ENCODE measurements around the gene SLC23A1. TPM values are rescaled to one million over a fixed set of nuclear protein-coding genes. Genes with fewer than 3 reads are reported as not detected.

Gene SLC23A1
- total and polyA plus RNA-seq, 2 of the 13 experiments (the other 11 are each of a cell fraction or from before 2014, with no cell fraction given): 6.0 to 6.6 TPM

- H2AFZ ChIP-seq (ENCODE audit: low read length): no peak overlapping the region
- WGBS (ENCODE audit: low lambda C conversion rate): 96% methylated on average over 6 of the region's 6 CpGs
- ATAC-seq (no peak), DNase-seq (ENCODE audit: low spot score) (no peak), FAIRE-seq (no peak)
- CTCF ChIA-PET (ENCODE audit: low intra/inter-chr PET ratio, low total read pairs): no interaction called here
- H3K27me3 ChIP-seq (ENCODE audit: control insufficient read depth in 1 of 2, insufficient read depth in 2 of 2, low read length in 2 of 2): no peaks in the 10 kb centered on the region
- no peaks in the 10 kb centered on the region for H3K4me1 ChIP-seq (ENCODE audit: insufficient read depth, low read length)
- no peak overlapping the region for H3K9ac ChIP-seq (ENCODE audit: insufficient read depth, low read depth, low read length)
- intact Hi-C loops (cut with micrococcal nuclease; ENCODE audit: unreplicated experiment): no loop called here
- TF ChIP-seq RBM22 (optimal IDR thresholded peaks at IDR 0.05; ENCODE audit: low read length) (peak; percentile 1), ZNF792 (CRISPR knock-in tag; IDR thresholded peaks at IDR 0.05) (no peak)
- H3K4me2 ChIP-seq (ENCODE audit: low read depth, low read length): no peak overlapping the region
- peaks cover 49% of the 10 kb centered on the region for H4K20me1 ChIP-seq (ENCODE audit: insufficient read depth, low read length)
- in situ Hi-C loops (cut with HindIII; ENCODE audit: extremely low pct_ligation_motif_present, low pct_unique_long_range_greater_than_20kb): no loop called here
- H3K36me3 ChIP-seq (replicated peaks in 1 of 2; ENCODE audit: control insufficient read depth in 1 of 2, insufficient read depth in 2 of 2, low read length in 2 of 2): peaks cover 12 to 42% of the 10 kb centered on the region in 2 experiments
- no peak overlapping the region for H3K4me3 ChIP-seq (replicated peaks in 1 of 3; ENCODE audit: insufficient read depth in 1 of 3, low read depth in 2 of 3, low read length in 3 of 3)
- no peaks in the 10 kb centered on the region for H3K9me3 ChIP-seq (ENCODE audit: low read length)
- H3K27ac ChIP-seq (ENCODE audit: extremely low read length, insufficient read depth, low read length): no peak overlapping the region
- peaks cover 48% of the 10 kb centered on the region for H3K79me2 ChIP-seq (ENCODE audit: insufficient read depth, low read length)
- no TSS peak for BruUV-seq (replicated peaks)
- POLR2A ChIA-PET: interaction anchor here (0.7 kb wide), 1 partner anchor 17 kb away, joined by 4 read pairs; no protein-coding TSS in a partner anchor
Measured at GRCh38 chr5:139361835-139362429, 21.2 kb downstream of the SLC23A1 start.

GRCh38 chr5:139360384-139360783, 22.7 kb downstream of the SLC23A1 start:
- BruUV-seq (replicated peaks): no TSS peak
- Histone ChIP-seq H3K4me3 (replicated peaks in 1 of 3; ENCODE audit: insufficient read depth in 1 of 3, low read depth in 2 of 3, low read length in 3 of 3) (no peak overlapping the region), H2AFZ (ENCODE audit: low read length) (no peak overlapping the region), H3K79me2 (ENCODE audit: insufficient read depth, low read length) (peaks cover 61% of the 10 kb centered on the region), H3K4me2 (ENCODE audit: low read depth, low read length) (no peak overlapping the region), H3K36me3 (replicated peaks in 1 of 2; ENCODE audit: control insufficient read depth in 1 of 2, insufficient read depth in 2 of 2, low read length in 2 of 2) (peaks cover 3 to 28% of the 10 kb centered on the region in 2 experiments), H3K9me3 (ENCODE audit: low read length) (no peaks in the 10 kb centered on the region), H3K4me1 (ENCODE audit: insufficient read depth, low read length) (no peaks in the 10 kb centered on the region), H3K9ac (ENCODE audit: insufficient read depth, low read depth, low read length) (no peak overlapping the region), H4K20me1 (ENCODE audit: insufficient read depth, low read length) (peaks cover 59% of the 10 kb centered on the region), H3K27ac (ENCODE audit: extremely low read length, insufficient read depth, low read length) (no peak overlapping the region), H3K27me3 (ENCODE audit: control insufficient read depth in 1 of 2, insufficient read depth in 2 of 2, low read length in 2 of 2) (no peaks in the 10 kb centered on the region)
- ATAC-seq (no peak), DNase-seq (ENCODE audit: low spot score) (no peak), FAIRE-seq (no peak)
- in situ Hi-C loops (cut with HindIII; ENCODE audit: extremely low pct_ligation_motif_present, low pct_unique_long_range_greater_than_20kb) (no loop called here), intact Hi-C loops (cut with micrococcal nuclease; ENCODE audit: unreplicated experiment) (no loop called here)
- ChIA-PET CTCF (ENCODE audit: low intra/inter-chr PET ratio, low total read pairs) (no interaction called here), POLR2A (no interaction called here)
- TF ChIP-seq ZNF331 (CRISPR knock-in tag; IDR thresholded peaks at IDR 0.05): no peak
- no peak for TF ChIP-seq ZNF567 (CRISPR knock-in tag; IDR thresholded peaks at IDR 0.05; ENCODE audit: borderline replicate concordance)
- TF ChIP-seq ZNF770 (CRISPR knock-in tag; IDR thresholded peaks at IDR 0.05): peak; percentile 53; the same call in 1 of the 2 replicates
- TF ChIP-seq SP1 (IDR thresholded peaks at IDR 0.05): no peak
- TF ChIP-seq SP1 (CRISPR knock-in tag; IDR thresholded peaks at IDR 0.05): no peak
- WGBS (ENCODE audit: low lambda C conversion rate): 98% methylated on average over 4 of the region's 4 CpGs

Measured in HepG2 (cell line).